ENCODE data around the gene SGIP1. TPM values are rescaled to one million over a fixed set of nuclear protein-coding genes. Genes with fewer than 3 reads are reported as not detected.

The SGIP1 gene
- total and polyA plus RNA-seq, 7 donors = 0.74 to 3.7 (median 1.0) TPM

- ATAC-seq (no peak), DNase-seq (no peak)
- no peak for TF ChIP-seq CTCF (IDR thresholded peaks at IDR 0.05)
- no peak overlapping the region for H3K27ac ChIP-seq
- H3K27me3 ChIP-seq (ENCODE audit: insufficient read depth in 3 of 3, low read length in 2 of 3) = no peaks in the 10 kb centered on the region
- 87 to 90% (median 89%) methylated on average over 2 of the region's 2 CpGs for WGBS, 3 donors
- no peaks in the 10 kb centered on the region for H3K36me3 ChIP-seq (ENCODE audit: insufficient read depth in 1 of 2, low read depth in 1 of 2)
- intact Hi-C loops (cut with DNase I) = no loop called here
- no peak overlapping the region for H3K4me3 ChIP-seq
- no peaks in the 10 kb centered on the region for H3K4me1 ChIP-seq
- no peaks in the 10 kb centered on the region for H3K9me3 ChIP-seq
Observed at GRCh38 chr1:66518654-66519053, 15.3 kb upstream of the SGIP1 start.

- ATAC-seq (no peak), DNase-seq (no peak)
- no peak for TF ChIP-seq CTCF (IDR thresholded peaks at IDR 0.05)
- H3K27me3 ChIP-seq (ENCODE audit: insufficient read depth in 3 of 3, low read length in 2 of 3) = no peaks in the 10 kb centered on the region
- H3K4me1 ChIP-seq = no peaks in the 10 kb centered on the region
- no peak overlapping the region for H3K4me3 ChIP-seq
- no peaks in the 10 kb centered on the region for H3K36me3 ChIP-seq (ENCODE audit: insufficient read depth in 1 of 2, low read depth in 1 of 2)
- H3K27ac ChIP-seq = no peak overlapping the region
- 69 to 77% (median 73%) methylated on average over 3 of the region's 3 CpGs for WGBS, 3 donors
- intact Hi-C loops (cut with DNase I) = no loop called here
- no peaks in the 10 kb centered on the region for H3K9me3 ChIP-seq
Observed at GRCh38 chr1:66519992-66520391, 14.0 kb upstream of the SGIP1 start.

- Histone ChIP-seq H3K4me3 (no peak overlapping the region), H3K27me3 (ENCODE audit: insufficient read depth in 3 of 3, low read length in 2 of 3) (no peaks in the 10 kb centered on the region), H3K9me3 (no peaks in the 10 kb centered on the region), H3K4me1 (no peaks in the 10 kb centered on the region), H3K36me3 (ENCODE audit: insufficient read depth in 1 of 2, low read depth in 1 of 2) (no peaks in the 10 kb centered on the region), H3K27ac (no peak overlapping the region)
- no peak for TF ChIP-seq CTCF (IDR thresholded peaks at IDR 0.05)
- DNase-seq = no peak
- intact Hi-C loops (cut with DNase I) = no loop called here
- ATAC-seq = no peak
- WGBS, 3 donors = 78 to 86% (median 83%) methylated on average over 6 of the region's 6 CpGs
Observed at GRCh38 chr1:66520655-66521054, 13.3 kb upstream of the SGIP1 start.

- 89 to 92% (median 90%) methylated on average over 3 of the region's 3 CpGs for WGBS, 3 donors
- Histone ChIP-seq H3K27ac (no peak overlapping the region), H3K4me1 (no peaks in the 10 kb centered on the region), H3K36me3 (ENCODE audit: insufficient read depth in 1 of 2, low read depth in 1 of 2) (no peaks in the 10 kb centered on the region), H3K4me3 (no peak overlapping the region), H3K9me3 (no peaks in the 10 kb centered on the region), H3K27me3 (ENCODE audit: insufficient read depth in 3 of 3, low read length in 2 of 3) (no peaks in the 10 kb centered on the region)
- intact Hi-C loops (cut with DNase I) = no loop called here
- TF ChIP-seq CTCF (IDR thresholded peaks at IDR 0.05) = no peak
- DNase-seq (no peak), ATAC-seq (no peak)
Observed at GRCh38 chr1:66521721-66522365, 12.1 kb upstream of the SGIP1 start.

GRCh38 chr1:66523562-66523961, 10.4 kb upstream of the SGIP1 start:
- H3K4me3 ChIP-seq = no peak overlapping the region
- intact Hi-C loops (cut with DNase I) = no loop called here
- no peaks in the 10 kb centered on the region for H3K9me3 ChIP-seq
- H3K36me3 ChIP-seq (ENCODE audit: insufficient read depth in 1 of 2, low read depth in 1 of 2) = no peaks in the 10 kb centered on the region
- ATAC-seq (no peak), DNase-seq (no peak)
- H3K27me3 ChIP-seq (ENCODE audit: insufficient read depth in 3 of 3, low read length in 2 of 3) = no peaks in the 10 kb centered on the region
- H3K27ac ChIP-seq = no peak overlapping the region
- TF ChIP-seq CTCF (IDR thresholded peaks at IDR 0.05) = no peak
- no peaks in the 10 kb centered on the region for H3K4me1 ChIP-seq
